ENCODE measurements around the gene TAS2R7.

Gene TAS2R7

GRCh38 chr12:10756194-10756593, 46.2 kb downstream of the TAS2R7 start:
- TF ChIP-seq, protein P1, sequence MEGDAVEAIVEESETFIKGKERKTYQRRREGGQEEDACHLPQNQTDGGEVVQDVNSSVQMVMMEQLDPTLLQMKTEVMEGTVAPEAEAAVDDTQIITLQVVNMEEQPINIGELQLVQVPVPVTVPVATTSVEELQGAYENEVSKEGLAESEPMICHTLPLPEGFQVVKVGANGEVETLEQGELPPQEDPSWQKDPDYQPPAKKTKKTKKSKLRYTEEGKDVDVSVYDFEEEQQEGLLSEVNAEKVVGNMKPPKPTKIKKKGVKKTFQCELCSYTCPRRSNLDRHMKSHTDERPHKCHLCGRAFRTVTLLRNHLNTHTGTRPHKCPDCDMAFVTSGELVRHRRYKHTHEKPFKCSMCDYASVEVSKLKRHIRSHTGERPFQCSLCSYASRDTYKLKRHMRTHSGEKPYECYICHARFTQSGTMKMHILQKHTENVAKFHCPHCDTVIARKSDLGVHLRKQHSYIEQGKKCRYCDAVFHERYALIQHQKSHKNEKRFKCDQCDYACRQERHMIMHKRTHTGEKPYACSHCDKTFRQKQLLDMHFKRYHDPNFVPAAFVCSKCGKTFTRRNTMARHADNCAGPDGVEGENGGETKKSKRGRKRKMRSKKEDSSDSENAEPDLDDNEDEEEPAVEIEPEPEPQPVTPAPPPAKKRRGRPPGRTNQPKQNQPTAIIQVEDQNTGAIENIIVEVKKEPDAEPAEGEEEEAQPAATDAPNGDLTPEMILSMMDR (IDR thresholded peaks at IDR 0.05; ENCODE audit: extremely low read depth, insufficient read depth, missing control alignments), result no peak
- in situ Hi-C loops (cut with MboI; ENCODE audit: low pct_unique_long_range_greater_than_20kb, low sequenced_read_pairs, unreplicated experiment), result loop anchor here (10.0 to 25.0 kb wide), 2 partner anchors 521 to 731 kb away; no protein-coding TSS in a partner anchor
- no peak for DNase-seq (ENCODE audit: low spot score)

GRCh38 chr12:10753059-10753458, 49.4 kb downstream of the TAS2R7 start:
- in situ Hi-C loops (cut with MboI; ENCODE audit: low pct_unique_long_range_greater_than_20kb, low sequenced_read_pairs, unreplicated experiment), result loop anchor here (10.0 to 25.0 kb wide), 2 partner anchors 518 to 734 kb away; no protein-coding TSS in a partner anchor
- DNase-seq (ENCODE audit: low spot score), result no peak
- TF ChIP-seq, protein P1 (IDR thresholded peaks at IDR 0.05; ENCODE audit: extremely low read depth, insufficient read depth, missing control alignments), result no peak

All from GM13977 (cell line).